Measurements from ENCODE around the gene TMUB2. TPM values are rescaled to one million over a fixed set of nuclear protein-coding genes. Genes with fewer than 3 reads are reported as not detected.

TMUB2 gene
- total and polyA plus RNA-seq, 2 donors (not counting 1 experiment from before 2014, with no cell fraction given): 37.3 to 45.4 TPM

DNA sequence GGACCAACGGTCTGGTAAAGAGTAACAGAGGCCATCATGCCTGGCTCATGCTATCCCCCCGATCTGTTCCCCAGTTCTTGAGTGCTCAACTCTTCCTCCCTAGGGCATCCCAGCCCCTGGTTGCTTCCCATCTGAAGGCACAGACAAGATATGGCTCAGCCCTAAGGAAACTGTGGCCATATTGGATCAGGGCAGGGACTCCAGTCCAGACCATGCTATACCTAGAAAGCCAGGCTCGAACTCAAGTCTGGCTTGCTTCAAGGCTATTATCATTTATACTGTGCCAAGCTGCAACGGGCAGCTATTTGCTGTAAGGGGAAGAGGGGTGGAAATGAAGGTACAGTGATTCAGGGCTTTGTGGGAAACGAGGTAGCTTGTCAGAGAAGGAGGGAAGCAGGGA, 29.9 kb downstream of the TMUB2 start:
- no peak overlapping the region for H3K27ac ChIP-seq (ENCODE audit: insufficient read depth, low read length)
- DNase-seq (ENCODE audit: low read depth in 2 of 2): no peak
- H3K9me3 ChIP-seq (ENCODE audit: control insufficient read depth, insufficient read depth, low read depth, low read length): no peaks in the 10 kb centered on the region
- peaks cover 30% of the 10 kb centered on the region for H3K36me3 ChIP-seq (ENCODE audit: control insufficient read depth, insufficient read depth, low read length)
- H4K20me1 ChIP-seq (ENCODE audit: control insufficient read depth, extremely low read depth, insufficient read depth, low read length): no peaks in the 10 kb centered on the region
- H3K4me3 ChIP-seq (replicated peaks in 1 of 4; ENCODE audit: control extremely low read depth in 1 of 4, insufficient read depth in 1 of 4, low read depth in 3 of 4, low read length in 4 of 4): no peak overlapping the region
- H3K27me3 ChIP-seq (ENCODE audit: control insufficient read depth, insufficient read depth, low read length): no peaks in the 10 kb centered on the region
- H2AFZ ChIP-seq (ENCODE audit: low read length): no peak overlapping the region
- peaks cover 31% of the 10 kb centered on the region for H3K79me2 ChIP-seq (ENCODE audit: control insufficient read depth, insufficient read depth, low read length)
- H3K4me1 ChIP-seq (ENCODE audit: control insufficient read depth, extremely low read depth, insufficient read depth, low read length): peaks cover 8% of the 10 kb centered on the region
- H3K4me2 ChIP-seq (ENCODE audit: extremely low read depth, insufficient read depth, low read length): no peak overlapping the region
- TF ChIP-seq, protein P1, sequence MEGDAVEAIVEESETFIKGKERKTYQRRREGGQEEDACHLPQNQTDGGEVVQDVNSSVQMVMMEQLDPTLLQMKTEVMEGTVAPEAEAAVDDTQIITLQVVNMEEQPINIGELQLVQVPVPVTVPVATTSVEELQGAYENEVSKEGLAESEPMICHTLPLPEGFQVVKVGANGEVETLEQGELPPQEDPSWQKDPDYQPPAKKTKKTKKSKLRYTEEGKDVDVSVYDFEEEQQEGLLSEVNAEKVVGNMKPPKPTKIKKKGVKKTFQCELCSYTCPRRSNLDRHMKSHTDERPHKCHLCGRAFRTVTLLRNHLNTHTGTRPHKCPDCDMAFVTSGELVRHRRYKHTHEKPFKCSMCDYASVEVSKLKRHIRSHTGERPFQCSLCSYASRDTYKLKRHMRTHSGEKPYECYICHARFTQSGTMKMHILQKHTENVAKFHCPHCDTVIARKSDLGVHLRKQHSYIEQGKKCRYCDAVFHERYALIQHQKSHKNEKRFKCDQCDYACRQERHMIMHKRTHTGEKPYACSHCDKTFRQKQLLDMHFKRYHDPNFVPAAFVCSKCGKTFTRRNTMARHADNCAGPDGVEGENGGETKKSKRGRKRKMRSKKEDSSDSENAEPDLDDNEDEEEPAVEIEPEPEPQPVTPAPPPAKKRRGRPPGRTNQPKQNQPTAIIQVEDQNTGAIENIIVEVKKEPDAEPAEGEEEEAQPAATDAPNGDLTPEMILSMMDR (conservative IDR thresholded peaks at IDR 0.05 in 1 of 2, IDR thresholded peaks at IDR 0.05 in 1 of 2; ENCODE audit: low read depth in 1 of 2, low read length in 2 of 2): no peak
- TF ChIP-seq EZH2 (IDR thresholded peaks at IDR 0.05; ENCODE audit: low read length, missing control alignments): no peak
- H3K9ac ChIP-seq (ENCODE audit: insufficient read depth, low read length): no peak overlapping the region

DNA sequence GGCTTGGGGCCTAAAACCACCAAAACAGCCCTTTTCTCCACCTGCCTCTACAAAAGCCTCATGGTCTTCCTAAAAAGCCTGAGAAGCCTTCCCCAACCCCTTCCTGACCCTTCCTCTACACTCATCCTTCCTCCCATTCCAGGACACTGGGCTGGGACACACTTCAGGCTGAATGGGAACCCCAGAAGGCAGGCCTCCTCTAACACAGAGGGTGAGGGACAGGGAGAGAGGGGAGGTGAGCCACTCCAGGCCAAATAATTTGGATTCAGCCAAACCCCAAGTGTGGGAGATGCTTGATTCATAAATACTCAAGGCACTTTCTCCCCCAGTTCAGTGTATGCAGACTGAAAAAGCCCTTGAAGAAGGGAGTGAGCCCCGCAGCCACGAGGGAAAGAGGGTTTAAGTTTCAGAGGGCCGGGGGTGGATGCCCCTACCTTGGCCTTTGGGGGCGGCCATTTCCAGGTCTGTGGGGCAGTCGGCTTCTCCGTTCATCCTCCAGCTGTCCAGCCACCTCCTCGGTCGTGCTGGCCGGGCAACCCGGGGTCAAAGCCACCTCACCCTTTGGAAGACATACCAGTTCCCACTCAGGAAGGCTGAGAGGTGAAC, 31.1 kb downstream of the TMUB2 start:
- Histone ChIP-seq H2AFZ (ENCODE audit: low read length) (no peak overlapping the region), H3K27me3 (ENCODE audit: control insufficient read depth, insufficient read depth, low read length) (no peaks in the 10 kb centered on the region), H3K79me2 (ENCODE audit: control insufficient read depth, insufficient read depth, low read length) (peaks cover 33% of the 10 kb centered on the region), H3K4me3 (replicated peaks in 1 of 4; ENCODE audit: control extremely low read depth in 1 of 4, insufficient read depth in 1 of 4, low read depth in 3 of 4, low read length in 4 of 4) (peak overlapping the region; percentile 37 to 92 (median 70)), H3K4me2 (ENCODE audit: extremely low read depth, insufficient read depth, low read length) (peak overlapping the region; percentile 98), H3K9me3 (ENCODE audit: control insufficient read depth, insufficient read depth, low read depth, low read length) (no peaks in the 10 kb centered on the region), H3K9ac (ENCODE audit: insufficient read depth, low read length) (peak overlapping the region; percentile 40), H3K27ac (ENCODE audit: insufficient read depth, low read length) (peak overlapping the region; percentile 67), H3K36me3 (ENCODE audit: control insufficient read depth, insufficient read depth, low read length) (peaks cover 26% of the 10 kb centered on the region), H3K4me1 (ENCODE audit: control insufficient read depth, extremely low read depth, insufficient read depth, low read length) (peaks cover 12% of the 10 kb centered on the region), H4K20me1 (ENCODE audit: control insufficient read depth, extremely low read depth, insufficient read depth, low read length) (no peaks in the 10 kb centered on the region)
- TF ChIP-seq EZH2 (IDR thresholded peaks at IDR 0.05; ENCODE audit: low read length, missing control alignments): no peak
- TF ChIP-seq, protein P1 (conservative IDR thresholded peaks at IDR 0.05 in 1 of 2, IDR thresholded peaks at IDR 0.05 in 1 of 2; ENCODE audit: low read depth in 1 of 2, low read length in 2 of 2): no peak
- no peak for DNase-seq (ENCODE audit: low read depth in 2 of 2)

DNA sequence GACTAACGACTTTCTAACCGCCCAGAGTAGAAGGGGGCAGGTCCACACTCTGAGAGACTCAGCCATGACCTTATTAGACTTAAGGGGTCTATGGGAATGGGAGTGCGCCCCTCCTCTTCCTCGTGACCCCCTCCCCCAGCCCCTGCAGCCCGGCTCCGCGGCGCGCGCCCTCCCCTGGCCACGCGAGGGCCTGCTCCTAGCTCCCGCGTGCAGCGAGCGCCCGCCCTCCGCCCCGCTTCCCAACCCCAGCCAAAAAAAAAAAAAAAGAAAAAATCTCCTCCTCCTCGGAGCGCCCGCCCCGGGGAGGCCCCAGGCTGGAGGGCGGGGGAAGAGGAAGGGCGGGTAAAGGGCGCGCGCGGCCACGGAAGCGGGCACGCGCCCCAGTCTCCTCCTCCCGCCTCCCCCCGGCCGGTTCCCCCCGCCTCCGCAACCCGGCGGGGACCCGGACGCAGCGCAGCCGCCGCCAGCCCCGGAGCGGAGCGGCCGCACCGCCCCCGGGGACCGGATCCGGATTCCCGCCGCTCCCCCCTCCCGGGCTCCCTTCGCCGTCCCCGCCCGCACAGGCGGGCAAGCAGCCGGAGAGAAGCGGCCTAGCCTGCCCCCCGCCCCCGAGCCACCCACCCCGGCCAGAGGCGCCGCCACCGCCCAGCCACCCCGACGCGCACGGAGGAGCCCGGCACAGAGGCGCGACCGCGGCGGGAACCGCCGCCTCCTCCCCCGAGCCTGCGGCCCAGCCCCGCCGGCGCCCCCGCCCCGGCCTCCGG, 31.8 kb downstream of the TMUB2 start:
- DNase-seq (ENCODE audit: low read depth in 2 of 2): peak; percentile 86 to 87
- peak overlapping the region; percentile 98 for H3K4me2 ChIP-seq (ENCODE audit: extremely low read depth, insufficient read depth, low read length)
- H3K36me3 ChIP-seq (ENCODE audit: control insufficient read depth, insufficient read depth, low read length): peaks cover 24% of the 10 kb centered on the region
- H2AFZ ChIP-seq (ENCODE audit: low read length): no peak overlapping the region
- peak overlapping the region; percentile 37 to 92 (median 70) for H3K4me3 ChIP-seq (replicated peaks in 1 of 4; ENCODE audit: control extremely low read depth in 1 of 4, insufficient read depth in 1 of 4, low read depth in 3 of 4, low read length in 4 of 4)
- peaks cover 33% of the 10 kb centered on the region for H3K79me2 ChIP-seq (ENCODE audit: control insufficient read depth, insufficient read depth, low read length)
- peaks cover 18% of the 10 kb centered on the region for H3K4me1 ChIP-seq (ENCODE audit: control insufficient read depth, extremely low read depth, insufficient read depth, low read length)
- H3K9me3 ChIP-seq (ENCODE audit: control insufficient read depth, insufficient read depth, low read depth, low read length): no peaks in the 10 kb centered on the region
- no peak for TF ChIP-seq EZH2 (IDR thresholded peaks at IDR 0.05; ENCODE audit: low read length, missing control alignments)
- TF ChIP-seq, protein P1 (conservative IDR thresholded peaks at IDR 0.05 in 1 of 2, IDR thresholded peaks at IDR 0.05 in 1 of 2; ENCODE audit: low read depth in 1 of 2, low read length in 2 of 2): peak; percentile 32 to 38
- H3K27ac ChIP-seq (ENCODE audit: insufficient read depth, low read length): peak overlapping the region; percentile 67
- H3K9ac ChIP-seq (ENCODE audit: insufficient read depth, low read length): peak overlapping the region; percentile 88
- no peaks in the 10 kb centered on the region for H3K27me3 ChIP-seq (ENCODE audit: control insufficient read depth, insufficient read depth, low read length)
- H4K20me1 ChIP-seq (ENCODE audit: control insufficient read depth, extremely low read depth, insufficient read depth, low read length): no peaks in the 10 kb centered on the region

All from fibroblast of lung (primary cell).